ENCODE measurements around the gene PFKFB2. TPM values are rescaled to one million over a fixed set of nuclear protein-coding genes. Genes with fewer than 3 reads are reported as not detected.

PFKFB2 gene
- total RNA-seq, 4 donors from 2014 or later, result 9.4 to 28.7 (median 12.3) TPM

DNA sequence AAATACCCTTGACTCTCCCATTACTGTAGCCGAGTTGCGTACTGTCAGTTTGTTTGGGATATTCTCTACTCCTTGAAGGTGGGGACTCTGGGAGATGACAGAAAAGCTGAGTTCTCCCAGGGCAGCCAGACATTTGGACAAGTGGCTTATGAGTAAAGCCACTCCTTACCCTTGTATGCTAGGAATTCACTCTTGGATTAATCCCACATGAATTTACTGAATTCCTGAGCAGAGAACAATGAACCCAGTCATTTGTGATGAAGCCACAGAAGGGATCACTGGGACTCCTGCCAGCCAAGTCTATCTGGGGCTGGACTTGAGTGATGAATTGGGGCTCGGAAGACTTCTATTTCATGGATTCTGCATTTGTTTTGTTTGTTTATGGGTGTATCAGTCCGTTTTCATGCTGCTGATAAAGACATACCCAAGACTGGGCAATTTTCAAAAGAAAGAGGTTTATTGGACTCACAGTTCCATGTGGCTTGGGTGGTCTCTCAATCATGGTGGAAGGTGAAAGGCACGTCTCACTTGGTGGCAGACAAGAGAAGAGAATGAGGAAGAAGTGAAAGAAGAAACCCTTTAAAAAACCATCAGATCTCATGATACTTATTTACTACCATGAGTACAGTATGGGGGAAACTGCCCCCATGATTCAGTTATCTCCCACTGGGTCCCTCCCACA is 45.6 kb upstream of the PFKFB2 start:
- no peak for DNase-seq
- H3K9me3 ChIP-seq, result no peaks in the 10 kb centered on the region
- H3K4me1 ChIP-seq, result peaks cover 0 to 58% (median 7%) of the 10 kb centered on the region in 3 donors
- TF ChIP-seq, protein P1, sequence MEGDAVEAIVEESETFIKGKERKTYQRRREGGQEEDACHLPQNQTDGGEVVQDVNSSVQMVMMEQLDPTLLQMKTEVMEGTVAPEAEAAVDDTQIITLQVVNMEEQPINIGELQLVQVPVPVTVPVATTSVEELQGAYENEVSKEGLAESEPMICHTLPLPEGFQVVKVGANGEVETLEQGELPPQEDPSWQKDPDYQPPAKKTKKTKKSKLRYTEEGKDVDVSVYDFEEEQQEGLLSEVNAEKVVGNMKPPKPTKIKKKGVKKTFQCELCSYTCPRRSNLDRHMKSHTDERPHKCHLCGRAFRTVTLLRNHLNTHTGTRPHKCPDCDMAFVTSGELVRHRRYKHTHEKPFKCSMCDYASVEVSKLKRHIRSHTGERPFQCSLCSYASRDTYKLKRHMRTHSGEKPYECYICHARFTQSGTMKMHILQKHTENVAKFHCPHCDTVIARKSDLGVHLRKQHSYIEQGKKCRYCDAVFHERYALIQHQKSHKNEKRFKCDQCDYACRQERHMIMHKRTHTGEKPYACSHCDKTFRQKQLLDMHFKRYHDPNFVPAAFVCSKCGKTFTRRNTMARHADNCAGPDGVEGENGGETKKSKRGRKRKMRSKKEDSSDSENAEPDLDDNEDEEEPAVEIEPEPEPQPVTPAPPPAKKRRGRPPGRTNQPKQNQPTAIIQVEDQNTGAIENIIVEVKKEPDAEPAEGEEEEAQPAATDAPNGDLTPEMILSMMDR (IDR thresholded peaks at IDR 0.05), result no peak
- TF ChIP-seq POLR2A (IDR thresholded peaks at IDR 0.05), result no peak
- peak overlapping the region; percentile 4 to 65 (median 60) for H3K27ac ChIP-seq
- WGBS, 2 donors, result 52 to 54% methylated on average over 5 of the region's 5 CpGs
- intact Hi-C loops (cut with DNase I), result no loop called here
- H3K27me3 ChIP-seq, result no peaks in the 10 kb centered on the region
- no peaks in the 10 kb centered on the region for H3K36me3 ChIP-seq
- H3K4me3 ChIP-seq, result no peak overlapping the region

DNA sequence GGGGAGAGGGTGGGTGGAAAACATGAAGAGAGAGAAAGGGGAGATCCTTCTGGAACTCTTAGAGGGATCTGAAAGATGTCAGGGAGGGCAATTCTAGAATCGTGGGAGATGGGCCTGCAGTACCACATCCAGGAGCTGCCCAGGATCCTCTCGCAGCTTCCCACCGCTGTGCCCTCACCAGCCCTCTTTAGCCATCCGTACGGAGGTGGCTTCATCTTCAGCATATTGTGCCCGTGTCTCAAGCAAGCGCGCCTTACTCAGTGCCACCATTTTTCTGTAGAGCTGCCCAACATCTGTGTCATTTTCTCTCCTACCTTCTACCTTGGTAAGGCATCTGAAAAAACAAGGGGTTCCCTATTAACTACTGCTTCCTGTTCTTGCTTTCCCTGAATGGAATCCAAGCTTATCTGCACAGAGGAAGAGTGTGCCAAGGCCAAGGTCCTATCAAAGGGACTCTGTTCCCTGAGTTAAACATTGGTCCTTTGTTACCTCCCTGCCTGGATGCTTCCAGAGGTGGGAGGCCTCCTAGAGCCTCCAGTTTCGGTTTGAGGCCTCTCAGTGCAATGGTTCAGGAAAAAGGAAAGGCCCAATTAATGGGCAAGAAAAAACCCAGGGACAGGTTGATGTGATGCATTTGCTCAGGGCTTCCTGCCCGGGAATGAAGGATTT is 43.8 kb upstream of the PFKFB2 start:
- H3K27ac ChIP-seq, result peak overlapping the region in 2 of 4 donors; percentile 68 to 72

DNA sequence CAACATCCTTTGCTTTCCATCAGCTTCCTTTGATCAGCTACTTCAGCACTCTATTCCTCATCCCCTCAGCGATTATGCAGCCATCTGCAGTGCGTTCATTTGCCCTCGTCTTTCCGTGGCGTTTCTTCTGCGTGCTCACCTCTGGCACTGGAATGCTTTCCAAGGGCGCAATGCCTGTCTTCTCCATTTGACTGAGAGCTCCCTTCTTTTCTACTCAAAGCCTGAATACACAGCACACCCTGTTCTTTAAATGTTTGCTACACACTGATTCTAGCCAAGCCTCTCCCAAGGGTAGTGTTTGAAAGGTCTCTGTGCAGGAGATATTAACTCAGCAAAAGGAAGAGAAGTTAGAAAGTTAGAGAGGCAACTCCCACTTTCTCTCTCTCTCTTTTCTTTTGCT is 43.1 kb upstream of the PFKFB2 start:
- no peaks in the 10 kb centered on the region for H3K36me3 ChIP-seq
- H3K4me1 ChIP-seq, result peaks cover 0 to 35% (median 0%) of the 10 kb centered on the region in 3 donors
- peak overlapping the region in 2 of 4 donors; percentile 68 to 72 for H3K27ac ChIP-seq
- intact Hi-C loops (cut with DNase I), result no loop called here
- H3K27me3 ChIP-seq, result no peaks in the 10 kb centered on the region
- no peak for DNase-seq
- WGBS, 2 donors, result 63 to 79% methylated on average over 7 of the region's 7 CpGs
- no peaks in the 10 kb centered on the region for H3K9me3 ChIP-seq
- no peak overlapping the region for H3K4me3 ChIP-seq
- TF ChIP-seq, protein P1 (IDR thresholded peaks at IDR 0.05), result no peak
- no peak for TF ChIP-seq POLR2A (IDR thresholded peaks at IDR 0.05)

More for the DNA sequence above, 43.8 kb upstream of the PFKFB2 start:
- no peaks in the 10 kb centered on the region for H3K36me3 ChIP-seq
- intact Hi-C loops (cut with DNase I), result no loop called here
- no peak overlapping the region for H3K4me3 ChIP-seq
- H3K4me1 ChIP-seq, result peaks cover 0 to 40% (median 0%) of the 10 kb centered on the region in 3 donors
- DNase-seq, result no peak
- H3K27me3 ChIP-seq, result no peaks in the 10 kb centered on the region
- 87 to 95% methylated on average over 10 of the region's 10 CpGs for WGBS, 2 donors
- no peaks in the 10 kb centered on the region for H3K9me3 ChIP-seq
- TF ChIP-seq POLR2A (IDR thresholded peaks at IDR 0.05), result no peak
- TF ChIP-seq, protein P1 (IDR thresholded peaks at IDR 0.05), result no peak

DNA sequence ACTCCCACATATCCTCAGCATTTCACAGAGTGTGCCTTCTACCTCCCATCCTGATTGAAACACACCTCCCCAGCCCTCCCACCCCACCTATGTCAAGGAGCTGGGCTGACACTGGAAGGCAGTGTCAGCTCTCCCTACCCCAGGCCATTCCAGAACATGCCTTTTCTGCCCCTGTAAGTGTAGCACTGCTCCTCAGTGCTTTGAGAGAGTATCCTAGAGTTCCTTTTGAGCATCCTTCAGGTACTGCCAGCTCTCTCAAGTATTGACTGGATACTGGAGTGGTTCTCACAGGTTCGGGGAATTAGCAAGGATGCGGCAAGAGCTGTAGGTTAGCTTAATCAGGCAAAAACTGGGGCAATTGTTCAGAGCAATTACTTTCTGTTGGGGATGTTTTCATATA is 42.3 kb upstream of the PFKFB2 start:
- H3K9me3 ChIP-seq, result no peaks in the 10 kb centered on the region
- WGBS, 2 donors, result 100% methylated on average over 2 of the region's 2 CpGs; no CpG with 5 or more reads in 1 of the 2 donors
- H3K4me3 ChIP-seq, result no peak overlapping the region
- no peak for DNase-seq
- H3K4me1 ChIP-seq, result peaks cover 0 to 31% (median 0%) of the 10 kb centered on the region in 3 donors
- H3K27me3 ChIP-seq, result no peaks in the 10 kb centered on the region
- no peaks in the 10 kb centered on the region for H3K36me3 ChIP-seq
- peak overlapping the region; percentile 21 to 72 (median 51) for H3K27ac ChIP-seq
- no peak for TF ChIP-seq POLR2A (IDR thresholded peaks at IDR 0.05)
- TF ChIP-seq, protein P1 (IDR thresholded peaks at IDR 0.05), result no peak
- intact Hi-C loops (cut with DNase I), result no loop called here
